DLD1 (cell line): ENCODE data around the gene SCFD2.

Experiments
- in situ Hi-C: cut with HindIII; loops from 2 replicates; pipeline ENCODE4 v1.10.0; 2017; ENCODE audit warnings: low sequenced_read_pairs

The SCFD2 gene

GRCh38 chr4:52868133-52868532 is 497.7 kb downstream of the SCFD2 start:
- in situ Hi-C loops: no loop called here

GRCh38 chr4:52867163-52867562 is 498.7 kb downstream of the SCFD2 start:
- in situ Hi-C loops: no loop called here

GRCh38 chr4:52866734-52867133 is 499.1 kb downstream of the SCFD2 start:
- in situ Hi-C loops: no loop called here

DNA sequence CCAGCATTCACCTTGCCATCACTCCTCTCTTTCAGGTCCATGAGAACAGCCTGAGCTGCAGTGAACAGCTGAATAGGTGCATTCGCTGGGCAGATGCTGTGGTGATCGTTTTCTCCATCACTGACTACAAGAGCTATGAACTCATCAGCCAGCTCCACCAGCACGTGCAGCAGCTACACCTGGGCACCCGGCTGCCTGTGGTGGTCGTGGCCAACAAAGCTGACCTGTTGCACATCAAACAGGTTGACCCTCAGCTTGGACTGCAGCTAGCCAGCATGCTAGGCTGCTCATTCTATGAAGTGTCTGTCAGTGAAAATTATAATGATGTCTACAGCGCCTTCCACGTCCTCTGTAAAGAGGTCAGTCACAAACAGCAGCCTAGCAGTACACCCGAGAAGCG is 500.6 kb downstream of the SCFD2 start:
- in situ Hi-C loops: no loop called here

DNA sequence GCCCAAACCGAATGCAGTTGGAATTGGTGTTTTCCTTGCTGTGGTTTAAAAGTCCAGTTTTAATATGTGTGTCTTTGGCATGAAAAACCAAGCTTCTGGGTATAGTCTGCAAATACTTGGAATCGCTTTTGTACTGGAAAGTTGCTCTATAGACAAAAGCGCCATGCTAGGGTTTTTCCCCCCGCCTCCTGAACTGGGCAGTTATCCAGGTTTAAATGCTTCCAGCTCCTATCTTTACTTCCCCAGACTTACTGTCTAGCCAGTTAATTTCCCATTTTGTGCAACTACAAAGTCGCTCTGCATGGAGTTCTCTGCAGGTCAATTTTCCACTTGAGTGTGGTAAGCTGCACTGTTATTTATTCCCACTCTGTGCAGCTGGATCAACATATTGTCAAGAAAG is 501.1 kb downstream of the SCFD2 start:
- in situ Hi-C loops: no loop called here

- in situ Hi-C loops: no loop called here
These were observed 502.5 kb downstream of the SCFD2 start for GRCh38 chr4:52863324-52863723.

- in situ Hi-C loops: no loop called here
These were observed 503.2 kb downstream of the SCFD2 start for GRCh38 chr4:52862639-52863161.

GRCh38 chr4:52861879-52862616 is 503.8 kb downstream of the SCFD2 start, which contains the start of gene RASL11B:
Gene RASL11B (plus strand): TSS chr4:52862317. CDS start chr4:52862508, 191 bp downstream.
- in situ Hi-C loops: no loop called here

DNA sequence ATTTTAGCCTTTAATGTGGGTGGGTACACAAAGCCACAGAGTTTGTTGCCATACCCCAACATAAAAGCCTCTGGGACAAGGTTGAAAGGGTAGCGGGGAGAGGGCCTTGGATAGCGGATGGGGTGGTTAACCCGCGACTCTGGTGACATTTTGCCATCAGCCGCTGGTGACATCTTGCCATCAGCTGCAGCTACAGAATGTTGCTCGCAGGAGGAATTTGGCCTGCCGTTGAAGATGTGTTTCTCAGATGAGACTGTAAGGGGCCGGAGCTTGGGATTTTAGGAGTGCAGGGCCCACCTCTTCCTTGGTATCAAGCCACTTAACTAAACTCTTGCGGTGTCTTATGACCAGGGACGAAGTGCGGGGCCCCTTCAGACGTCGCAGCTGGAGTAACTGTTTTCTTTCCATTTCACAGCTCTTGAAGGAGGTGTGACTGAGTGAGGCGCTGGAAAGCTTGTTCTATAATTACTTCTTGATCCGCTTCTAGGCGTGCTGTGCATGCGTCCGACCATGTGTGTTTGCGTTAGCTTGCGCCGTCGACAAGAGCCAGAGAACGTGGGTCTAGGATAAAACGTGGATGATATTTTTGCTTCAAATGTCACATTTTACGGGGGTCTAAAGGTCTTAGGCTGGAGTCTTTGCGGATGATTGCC is 504.6 kb downstream of the SCFD2 start:
- in situ Hi-C loops: no loop called here

GRCh38 chr4:52860361-52860760 is 505.5 kb downstream of the SCFD2 start:
- in situ Hi-C loops: no loop called here

GRCh38 chr4:52856801-52857200 is 509.1 kb downstream of the SCFD2 start:
- in situ Hi-C loops: no loop called here

DNA sequence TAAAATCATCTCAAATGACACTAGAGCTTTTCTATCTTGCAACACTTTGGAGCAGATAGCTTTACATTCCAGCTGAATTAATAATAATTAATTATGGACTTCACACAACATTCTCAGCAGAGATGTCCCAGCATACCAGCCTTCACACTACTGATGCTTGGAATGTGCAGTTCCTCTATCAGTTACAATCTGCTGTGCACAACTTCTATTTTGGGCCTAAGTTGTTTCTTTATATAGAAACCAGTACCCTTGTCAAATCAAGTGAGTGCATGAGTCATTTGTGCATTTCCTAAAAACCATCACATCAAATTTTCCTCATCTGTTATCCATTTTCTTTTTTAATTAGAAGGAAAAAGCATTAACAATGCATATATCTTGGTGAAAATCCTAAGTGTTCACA is 512.5 kb downstream of the SCFD2 start:
- in situ Hi-C loops: no loop called here

DNA sequence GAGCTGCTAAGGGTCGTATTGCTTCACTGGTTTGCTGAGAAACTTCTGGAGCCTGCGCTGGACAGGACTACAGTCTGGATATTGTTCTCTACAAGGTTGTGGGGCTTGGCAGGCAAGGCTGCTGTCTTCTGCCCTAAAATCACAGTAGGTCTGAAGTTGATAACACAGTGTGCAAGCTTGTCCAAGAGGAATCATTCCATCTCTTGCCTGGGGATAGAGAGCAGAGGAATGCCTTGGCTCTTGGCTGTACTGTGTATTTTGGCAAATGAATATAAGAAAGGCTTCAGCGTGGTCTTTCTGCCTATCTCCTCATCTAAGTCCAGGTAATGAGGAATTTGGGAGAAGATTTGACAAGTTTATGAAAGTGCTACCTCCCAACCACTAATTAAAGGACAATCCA is 513.1 kb downstream of the SCFD2 start:
- in situ Hi-C loops: no loop called here

DNA sequence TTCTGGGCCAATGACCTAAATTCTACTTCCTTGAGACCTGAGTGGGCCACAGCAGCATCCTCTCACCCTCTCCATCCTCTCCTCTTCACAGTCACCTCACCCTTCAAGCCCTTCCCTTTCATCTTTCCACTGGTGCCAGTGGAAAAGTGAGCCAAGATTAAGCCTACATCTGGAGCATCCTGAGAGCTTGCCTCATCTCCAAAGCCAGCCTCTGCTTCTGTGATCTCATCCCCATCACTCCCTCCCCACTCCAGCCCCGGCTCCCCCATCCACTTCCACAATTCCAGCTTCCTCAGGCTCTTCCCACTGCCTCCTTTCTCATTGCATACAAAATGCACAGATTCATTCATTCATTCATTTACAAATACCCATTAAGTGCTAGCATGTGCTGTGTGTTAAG is 513.8 kb downstream of the SCFD2 start:
- in situ Hi-C loops: no loop called here

DNA sequence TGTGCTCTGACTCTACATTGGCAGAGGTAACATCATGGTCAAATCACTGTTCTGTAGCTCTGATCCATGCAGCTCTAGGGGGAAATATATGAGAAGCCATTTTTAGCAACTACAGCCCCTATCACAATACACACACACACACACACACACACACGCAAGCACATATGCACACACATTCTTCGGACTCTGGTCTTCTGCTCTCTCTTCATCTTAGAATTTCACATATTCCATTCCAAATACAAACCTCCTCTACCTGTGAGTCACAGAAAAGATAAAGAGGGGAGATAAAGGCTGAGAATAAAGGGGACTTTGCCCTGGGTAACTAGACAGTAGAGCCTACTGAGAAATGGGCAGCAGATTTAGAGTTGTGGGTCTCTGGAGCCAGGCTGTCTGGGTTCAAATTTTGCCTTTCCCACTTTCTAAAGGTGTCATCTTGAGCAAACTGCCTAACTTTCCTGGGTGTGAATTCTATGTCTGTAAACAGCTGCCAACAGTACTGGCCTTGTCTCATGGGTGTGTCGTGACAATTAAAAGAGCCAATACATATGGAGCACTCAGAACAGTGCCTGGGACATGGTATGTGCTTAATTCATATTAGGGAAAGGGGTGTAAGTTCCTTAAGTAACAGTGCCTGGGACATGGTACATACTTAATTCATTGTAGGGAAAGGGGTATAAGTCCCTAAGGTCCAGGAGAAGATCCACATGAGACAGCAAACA is 515.3 kb downstream of the SCFD2 start:
- in situ Hi-C loops: no loop called here

- in situ Hi-C loops: no loop called here
These were observed 517.6 kb downstream of the SCFD2 start for GRCh38 chr4:52848254-52848653.

DNA sequence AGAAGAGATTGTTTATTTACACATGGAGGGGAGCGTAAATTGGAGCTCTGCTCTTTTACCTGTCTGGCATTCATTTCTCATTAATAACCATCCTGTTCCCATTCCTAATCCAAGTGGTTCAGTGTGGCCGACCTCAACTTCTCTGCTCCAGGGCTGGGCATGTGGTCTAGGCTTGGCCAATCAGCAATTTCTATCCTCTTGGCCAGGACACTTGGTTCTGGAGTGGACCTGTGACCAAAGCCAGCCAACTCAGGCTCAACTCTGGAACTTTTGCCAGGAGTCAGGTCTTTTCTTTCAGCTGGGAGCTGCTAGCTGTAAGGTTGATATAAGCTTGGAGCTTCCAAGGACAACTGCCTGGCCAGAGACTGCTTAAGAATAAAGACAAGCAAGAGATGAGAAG is 519.4 kb downstream of the SCFD2 start:
- in situ Hi-C loops: no loop called here

- in situ Hi-C loops: no loop called here
These were observed 521.3 kb downstream of the SCFD2 start for GRCh38 chr4:52844596-52844995.

DNA sequence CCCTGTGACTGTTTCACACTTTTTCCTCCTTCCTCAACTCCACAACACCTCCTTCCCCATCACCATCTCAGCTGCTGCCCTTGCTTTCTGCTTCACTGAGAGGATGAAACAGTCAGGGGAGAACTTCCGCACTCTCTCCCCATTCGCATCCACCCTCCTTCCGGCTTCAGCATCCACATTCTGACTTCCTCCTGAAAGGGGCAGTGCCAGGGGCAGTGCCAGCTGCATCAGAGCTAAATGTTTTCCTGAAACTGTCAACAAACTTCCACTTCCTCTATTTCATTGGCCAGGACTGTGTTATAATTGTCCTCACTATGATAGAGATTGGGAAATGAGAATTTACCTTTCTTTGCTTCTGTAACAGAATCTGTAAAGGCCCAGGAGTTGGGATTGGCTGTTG is 521.9 kb downstream of the SCFD2 start:
- in situ Hi-C loops: no loop called here

GRCh38 chr4:52843351-52843750 is 522.5 kb downstream of the SCFD2 start:
- in situ Hi-C loops: no loop called here

DNA sequence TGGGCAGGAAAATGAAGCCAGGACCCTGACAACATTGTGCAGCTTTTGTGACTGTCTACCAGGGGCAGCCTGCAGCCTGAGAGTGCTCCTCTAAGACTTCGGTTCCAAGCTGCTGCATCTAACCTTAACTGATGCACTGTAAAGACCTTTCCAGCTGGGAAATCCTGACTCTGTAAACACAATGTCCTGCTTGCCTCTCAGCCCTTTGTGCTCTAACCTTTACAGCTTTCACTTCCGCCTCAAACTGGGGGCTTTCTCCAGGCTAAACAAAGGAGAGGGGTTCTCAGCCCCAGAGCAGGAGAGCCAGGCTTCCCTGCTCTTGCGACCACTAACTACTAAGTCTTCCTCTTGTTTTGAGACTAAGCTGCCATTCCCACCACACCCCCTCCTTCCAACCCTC is 523.1 kb downstream of the SCFD2 start:
- in situ Hi-C loops: no loop called here
